GM19023 (cell line): ENCODE results near the gene STIP1.

Experiments used
- ATAC-seq: cut with Tn5 transposase; IDR thresholded peaks from one replicate; pipeline ENCODE4 v1.9.1; 2021; ENCODE audit warnings: mild to moderate bottlenecking, moderate library complexity; ENCODE audit not compliant: unreplicated experiment

STIP1 gene

GRCh38 chr11:64185693-64186491, at the start of gene STIP1:
STIP1 (plus strand) TSS chr11:64186171; CDS start chr11:64186262, 91 bp downstream.
- peak; percentile 85 for ATAC-seq

- ATAC-seq, result no peak
These were observed 49.1 kb upstream of the STIP1 start for GRCh38 chr11:64136765-64137441.

- no peak for ATAC-seq
These were observed 47.6 kb upstream of the STIP1 start for GRCh38 chr11:64138398-64138797.

GRCh38 chr11:64139049-64139448, 46.9 kb upstream of the STIP1 start:
- no peak for ATAC-seq

GRCh38 chr11:64140082-64140481, 45.9 kb upstream of the STIP1 start:
- ATAC-seq, result no peak

GRCh38 chr11:64141081-64141783, 44.7 kb upstream of the STIP1 start:
- no peak for ATAC-seq

- no peak for ATAC-seq
These were observed 41.1 kb upstream of the STIP1 start for GRCh38 chr11:64144587-64145472.

- ATAC-seq, result no peak
These were observed 39.7 kb upstream of the STIP1 start for GRCh38 chr11:64146036-64146955.

- no peak for ATAC-seq
These were observed 37.6 kb upstream of the STIP1 start for GRCh38 chr11:64148226-64148916.

GRCh38 chr11:64148917-64149617, 36.9 kb upstream of the STIP1 start:
- ATAC-seq, result no peak

GRCh38 chr11:64150051-64150450, 35.9 kb upstream of the STIP1 start:
- no peak for ATAC-seq

- no peak for ATAC-seq
These were observed 35.3 kb upstream of the STIP1 start for GRCh38 chr11:64150481-64151239.

GRCh38 chr11:64151337-64151736, 34.6 kb upstream of the STIP1 start:
- no peak for ATAC-seq

- no peak for ATAC-seq
These were observed 32.9 kb upstream of the STIP1 start for GRCh38 chr11:64152841-64153691.

- no peak for ATAC-seq
These were observed 32.2 kb upstream of the STIP1 start for GRCh38 chr11:64153812-64154211.

GRCh38 chr11:64156235-64157011, 29.5 kb upstream of the STIP1 start:
- no peak for ATAC-seq
